Vagina (tissue), 2 donors: ENCODE data around the gene NFIA.

Experiments used
- CTCF ChIP-seq, 3 experiments: fragments of 450-650 bp in 2 of 3; fragments of 200-600 bp in 1 of 3; sonication (generic) in 1 of 3; IDR thresholded peaks; one replicate each; pipeline ENCODE4 v1.5.1; 2017 to 2019; ENCODE audit warnings: antibody characterized with exemption in 3 of 3, mild to moderate bottlenecking in 2 of 3, moderate library complexity in 2 of 3
- POLR2A ChIP-seq, 2 donors: fragments of 450-650 bp; IDR thresholded peaks; one replicate each; pipeline ENCODE4 v1.6.1; 2017; ENCODE audit warnings: antibody characterized with exemption in 2 of 2, mild to moderate bottlenecking in 2 of 2, moderate library complexity in 2 of 2

DNA sequence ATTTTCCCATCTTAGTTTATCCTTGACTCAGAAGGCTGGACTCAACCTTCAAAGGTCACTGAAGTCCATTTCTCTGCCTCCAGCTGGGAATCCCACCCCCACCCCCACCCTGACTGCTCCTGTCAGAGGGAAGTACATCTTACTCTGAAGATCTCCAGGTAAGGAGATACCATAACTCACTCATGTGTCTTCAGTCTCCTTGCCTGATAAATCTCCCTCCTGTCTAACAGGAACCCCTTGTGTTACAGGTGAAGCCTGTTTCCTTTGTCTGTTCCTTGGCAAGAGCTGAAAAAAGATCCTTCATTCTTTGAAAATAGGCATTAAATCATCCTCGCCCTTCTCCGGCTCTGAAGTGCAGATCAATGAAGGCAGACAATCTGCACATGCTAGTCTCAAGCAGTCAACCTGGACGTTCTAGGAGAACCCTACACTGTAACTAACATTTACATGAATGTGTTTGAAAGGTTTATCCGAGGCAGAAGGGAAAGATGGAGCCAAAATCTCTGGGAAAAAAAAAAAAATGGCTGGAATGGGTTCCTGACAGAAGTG is 392.0 kb downstream of the NFIA start:
- TF ChIP-seq CTCF (IDR thresholded peaks at IDR 0.05) (no peak), POLR2A (IDR thresholded peaks at IDR 0.05) (no peak)
